ENCODE results near the gene GORAB.

DNA sequence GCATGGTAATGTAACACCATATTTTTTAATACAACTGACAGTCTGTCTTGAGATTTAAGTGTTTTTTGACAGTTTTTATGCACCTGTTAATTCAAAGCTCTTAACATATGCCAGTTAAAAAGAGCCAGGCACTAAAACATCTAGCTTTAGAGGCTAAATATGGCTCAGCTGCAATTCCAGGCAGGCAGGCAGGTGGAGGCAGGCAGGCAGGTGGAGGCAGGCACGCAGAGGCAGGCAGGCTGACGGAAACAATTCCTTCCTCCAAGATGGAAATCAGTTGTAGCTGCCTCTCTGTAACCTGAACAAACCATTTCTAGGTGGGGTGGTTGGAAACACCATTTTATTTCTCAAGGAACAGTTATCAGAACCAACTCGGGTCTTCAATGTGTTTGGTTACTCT lies 51.2 kb downstream of the GORAB start:
- TF ChIP-seq, protein P1, sequence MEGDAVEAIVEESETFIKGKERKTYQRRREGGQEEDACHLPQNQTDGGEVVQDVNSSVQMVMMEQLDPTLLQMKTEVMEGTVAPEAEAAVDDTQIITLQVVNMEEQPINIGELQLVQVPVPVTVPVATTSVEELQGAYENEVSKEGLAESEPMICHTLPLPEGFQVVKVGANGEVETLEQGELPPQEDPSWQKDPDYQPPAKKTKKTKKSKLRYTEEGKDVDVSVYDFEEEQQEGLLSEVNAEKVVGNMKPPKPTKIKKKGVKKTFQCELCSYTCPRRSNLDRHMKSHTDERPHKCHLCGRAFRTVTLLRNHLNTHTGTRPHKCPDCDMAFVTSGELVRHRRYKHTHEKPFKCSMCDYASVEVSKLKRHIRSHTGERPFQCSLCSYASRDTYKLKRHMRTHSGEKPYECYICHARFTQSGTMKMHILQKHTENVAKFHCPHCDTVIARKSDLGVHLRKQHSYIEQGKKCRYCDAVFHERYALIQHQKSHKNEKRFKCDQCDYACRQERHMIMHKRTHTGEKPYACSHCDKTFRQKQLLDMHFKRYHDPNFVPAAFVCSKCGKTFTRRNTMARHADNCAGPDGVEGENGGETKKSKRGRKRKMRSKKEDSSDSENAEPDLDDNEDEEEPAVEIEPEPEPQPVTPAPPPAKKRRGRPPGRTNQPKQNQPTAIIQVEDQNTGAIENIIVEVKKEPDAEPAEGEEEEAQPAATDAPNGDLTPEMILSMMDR (IDR thresholded peaks at IDR 0.05; ENCODE audit: control extremely low read depth in 1 of 3, insufficient read depth in 1 of 3, low read depth in 1 of 3, low read length in 3 of 3): peak in 2 of 3 experiments; percentile 2 to 34; a peak in 2 of 4 replicates
- TF ChIP-seq RAD21 (IDR thresholded peaks at IDR 0.05 in 1 of 2, conservative IDR thresholded peaks at IDR 0.05 in 1 of 2; ENCODE audit: low read depth in 2 of 2, low read length in 2 of 2) (peak; percentile 14 to 21; a peak in 2 of 4 replicates), RFX5 (IDR thresholded peaks at IDR 0.05; ENCODE audit: borderline replicate concordance, low read depth, low read length) (no peak), CHD1 (IDR thresholded peaks at IDR 0.05; ENCODE audit: low read depth, low read length) (no peak), RNF2 (IDR thresholded peaks at IDR 0.05; ENCODE audit: borderline replicate concordance, low read depth, low read length, missing control alignments, poor library complexity, severe bottlenecking) (no peak), SP1 (IDR thresholded peaks at IDR 0.05; ENCODE audit: low read depth, low read length) (no peak), MAFK (IDR thresholded peaks at IDR 0.05; ENCODE audit: low read depth, low read length) (no peak), POLR2AphosphoS5 (IDR thresholded peaks at IDR 0.05; ENCODE audit: low read depth, low read length) (no peak), POLR2A (IDR thresholded peaks at IDR 0.05; ENCODE audit: control extremely low read depth in 1 of 2, low read depth in 2 of 2, low read length in 2 of 2) (no peak), ZNF274 (IDR thresholded peaks at IDR 0.05; ENCODE audit: borderline replicate concordance, extremely low read depth, low read length) (no peak), KDM1A (IDR thresholded peaks at IDR 0.05; ENCODE audit: borderline replicate concordance, low read length) (no peak), EZH2 (IDR thresholded peaks at IDR 0.05; ENCODE audit: low read depth, low read length, severe bottlenecking) (no peak), CBX8 (IDR thresholded peaks at IDR 0.05; ENCODE audit: borderline replicate concordance, low read depth, low read length) (no peak)
- TF ChIP-seq, protein P2, sequence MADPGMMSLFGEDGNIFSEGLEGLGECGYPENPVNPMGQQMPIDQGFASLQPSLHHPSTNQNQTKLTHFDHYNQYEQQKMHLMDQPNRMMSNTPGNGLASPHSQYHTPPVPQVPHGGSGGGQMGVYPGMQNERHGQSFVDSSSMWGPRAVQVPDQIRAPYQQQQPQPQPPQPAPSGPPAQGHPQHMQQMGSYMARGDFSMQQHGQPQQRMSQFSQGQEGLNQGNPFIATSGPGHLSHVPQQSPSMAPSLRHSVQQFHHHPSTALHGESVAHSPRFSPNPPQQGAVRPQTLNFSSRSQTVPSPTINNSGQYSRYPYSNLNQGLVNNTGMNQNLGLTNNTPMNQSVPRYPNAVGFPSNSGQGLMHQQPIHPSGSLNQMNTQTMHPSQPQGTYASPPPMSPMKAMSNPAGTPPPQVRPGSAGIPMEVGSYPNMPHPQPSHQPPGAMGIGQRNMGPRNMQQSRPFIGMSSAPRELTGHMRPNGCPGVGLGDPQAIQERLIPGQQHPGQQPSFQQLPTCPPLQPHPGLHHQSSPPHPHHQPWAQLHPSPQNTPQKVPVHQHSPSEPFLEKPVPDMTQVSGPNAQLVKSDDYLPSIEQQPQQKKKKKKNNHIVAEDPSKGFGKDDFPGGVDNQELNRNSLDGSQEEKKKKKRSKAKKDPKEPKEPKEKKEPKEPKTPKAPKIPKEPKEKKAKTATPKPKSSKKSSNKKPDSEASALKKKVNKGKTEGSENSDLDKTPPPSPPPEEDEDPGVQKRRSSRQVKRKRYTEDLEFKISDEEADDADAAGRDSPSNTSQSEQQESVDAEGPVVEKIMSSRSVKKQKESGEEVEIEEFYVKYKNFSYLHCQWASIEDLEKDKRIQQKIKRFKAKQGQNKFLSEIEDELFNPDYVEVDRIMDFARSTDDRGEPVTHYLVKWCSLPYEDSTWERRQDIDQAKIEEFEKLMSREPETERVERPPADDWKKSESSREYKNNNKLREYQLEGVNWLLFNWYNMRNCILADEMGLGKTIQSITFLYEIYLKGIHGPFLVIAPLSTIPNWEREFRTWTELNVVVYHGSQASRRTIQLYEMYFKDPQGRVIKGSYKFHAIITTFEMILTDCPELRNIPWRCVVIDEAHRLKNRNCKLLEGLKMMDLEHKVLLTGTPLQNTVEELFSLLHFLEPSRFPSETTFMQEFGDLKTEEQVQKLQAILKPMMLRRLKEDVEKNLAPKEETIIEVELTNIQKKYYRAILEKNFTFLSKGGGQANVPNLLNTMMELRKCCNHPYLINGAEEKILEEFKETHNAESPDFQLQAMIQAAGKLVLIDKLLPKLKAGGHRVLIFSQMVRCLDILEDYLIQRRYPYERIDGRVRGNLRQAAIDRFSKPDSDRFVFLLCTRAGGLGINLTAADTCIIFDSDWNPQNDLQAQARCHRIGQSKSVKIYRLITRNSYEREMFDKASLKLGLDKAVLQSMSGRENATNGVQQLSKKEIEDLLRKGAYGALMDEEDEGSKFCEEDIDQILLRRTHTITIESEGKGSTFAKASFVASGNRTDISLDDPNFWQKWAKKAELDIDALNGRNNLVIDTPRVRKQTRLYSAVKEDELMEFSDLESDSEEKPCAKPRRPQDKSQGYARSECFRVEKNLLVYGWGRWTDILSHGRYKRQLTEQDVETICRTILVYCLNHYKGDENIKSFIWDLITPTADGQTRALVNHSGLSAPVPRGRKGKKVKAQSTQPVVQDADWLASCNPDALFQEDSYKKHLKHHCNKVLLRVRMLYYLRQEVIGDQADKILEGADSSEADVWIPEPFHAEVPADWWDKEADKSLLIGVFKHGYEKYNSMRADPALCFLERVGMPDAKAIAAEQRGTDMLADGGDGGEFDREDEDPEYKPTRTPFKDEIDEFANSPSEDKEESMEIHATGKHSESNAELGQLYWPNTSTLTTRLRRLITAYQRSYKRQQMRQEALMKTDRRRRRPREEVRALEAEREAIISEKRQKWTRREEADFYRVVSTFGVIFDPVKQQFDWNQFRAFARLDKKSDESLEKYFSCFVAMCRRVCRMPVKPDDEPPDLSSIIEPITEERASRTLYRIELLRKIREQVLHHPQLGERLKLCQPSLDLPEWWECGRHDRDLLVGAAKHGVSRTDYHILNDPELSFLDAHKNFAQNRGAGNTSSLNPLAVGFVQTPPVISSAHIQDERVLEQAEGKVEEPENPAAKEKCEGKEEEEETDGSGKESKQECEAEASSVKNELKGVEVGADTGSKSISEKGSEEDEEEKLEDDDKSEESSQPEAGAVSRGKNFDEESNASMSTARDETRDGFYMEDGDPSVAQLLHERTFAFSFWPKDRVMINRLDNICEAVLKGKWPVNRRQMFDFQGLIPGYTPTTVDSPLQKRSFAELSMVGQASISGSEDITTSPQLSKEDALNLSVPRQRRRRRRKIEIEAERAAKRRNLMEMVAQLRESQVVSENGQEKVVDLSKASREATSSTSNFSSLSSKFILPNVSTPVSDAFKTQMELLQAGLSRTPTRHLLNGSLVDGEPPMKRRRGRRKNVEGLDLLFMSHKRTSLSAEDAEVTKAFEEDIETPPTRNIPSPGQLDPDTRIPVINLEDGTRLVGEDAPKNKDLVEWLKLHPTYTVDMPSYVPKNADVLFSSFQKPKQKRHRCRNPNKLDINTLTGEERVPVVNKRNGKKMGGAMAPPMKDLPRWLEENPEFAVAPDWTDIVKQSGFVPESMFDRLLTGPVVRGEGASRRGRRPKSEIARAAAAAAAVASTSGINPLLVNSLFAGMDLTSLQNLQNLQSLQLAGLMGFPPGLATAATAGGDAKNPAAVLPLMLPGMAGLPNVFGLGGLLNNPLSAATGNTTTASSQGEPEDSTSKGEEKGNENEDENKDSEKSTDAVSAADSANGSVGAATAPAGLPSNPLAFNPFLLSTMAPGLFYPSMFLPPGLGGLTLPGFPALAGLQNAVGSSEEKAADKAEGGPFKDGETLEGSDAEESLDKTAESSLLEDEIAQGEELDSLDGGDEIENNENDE (IDR thresholded peaks at IDR 0.05; ENCODE audit: insufficient replicate concordance, low read length): no peak

All from H1 (cell line).